ENCODE results near the gene RASGRF1.

DNA sequence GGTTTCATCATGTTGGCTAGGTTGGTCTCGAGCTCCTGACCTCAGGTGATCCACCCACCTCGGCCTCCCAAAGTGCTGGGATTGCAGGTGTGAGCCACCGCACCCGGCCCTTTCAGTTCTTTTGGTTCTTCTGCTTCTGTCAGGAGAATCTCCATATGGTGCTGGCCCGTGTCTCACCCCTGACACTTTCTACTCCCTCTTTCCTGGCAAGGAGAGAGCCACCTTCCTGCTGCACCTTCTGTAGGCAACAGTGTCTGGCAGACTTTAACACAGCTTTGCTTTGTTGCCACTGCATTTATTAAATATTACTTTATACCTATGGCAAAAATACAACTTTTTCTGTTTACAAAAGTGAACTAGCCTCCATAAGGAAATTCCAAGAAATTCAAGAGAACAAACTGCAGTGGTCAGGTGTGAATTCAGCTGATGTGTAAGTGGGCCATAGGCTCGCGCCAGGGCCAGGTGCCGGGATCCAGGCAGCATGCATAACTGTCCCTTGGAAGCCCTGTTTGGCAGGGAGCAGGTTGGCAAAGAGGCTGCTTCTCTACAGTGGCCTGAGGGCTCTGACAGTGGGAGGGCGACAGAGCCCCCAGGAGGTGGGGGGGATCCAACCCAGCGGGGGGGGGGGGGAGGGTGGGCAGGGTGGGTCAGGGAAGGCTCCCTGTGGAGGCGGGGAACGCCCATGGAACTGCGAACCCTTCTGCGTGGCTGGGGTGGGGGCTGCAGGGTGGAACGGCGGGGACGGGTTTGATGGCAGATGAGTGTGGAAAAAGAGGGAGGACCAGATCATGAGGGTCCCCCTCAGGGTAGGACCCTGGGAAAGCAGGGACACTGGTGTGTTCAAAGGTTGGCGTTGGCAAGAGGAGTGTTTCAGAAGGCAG lies 166.9 kb downstream of the RASGRF1 start:
- TF ChIP-seq CTCF (conservative IDR thresholded peaks at IDR 0.05; ENCODE audit: low read length) (no peak), EZH2phosphoT487 (IDR thresholded peaks at IDR 0.05; ENCODE audit: borderline replicate concordance, low read depth, low read length) (no peak)

Measured in OCI-LY7 (cell line).